Gastrocnemius medialis (tissue), 4 donors: ENCODE results near the gene LGMN. TPM values are rescaled to one million over a fixed set of nuclear protein-coding genes. Genes with fewer than 3 reads are reported as not detected.
"Not testable (repeated sequence)": the region's sequence is repeated elsewhere in the genome, so short reads cannot be mapped to it uniquely, and the experiment has no call there.

Experiments used
- ATAC-seq, 2 donors: fragments of 150-250 bp; one replicate each; pipeline ENCODE4 v1.9.1; 2016
- DNase-seq, 2 donors: peaks; one replicate each; pipeline ENCODE4 v3.0.0-alpha.2; 2019
- H3K27ac ChIP-seq, 4 donors: fragments of 200-600 bp; sonication (generic); 1 replicate in 1 of 4; 2 replicates in 3 of 4; pipeline ENCODE4 v1.5.1; 2016 to 2018; ENCODE audit warnings: mild to moderate bottlenecking in 2 of 4, moderate library complexity in 1 of 4
- H3K27me3 ChIP-seq, 3 donors: fragments of 200-600 bp; sonication (generic) in 2 of 3; 1 replicate in 1 of 3; 2 replicates in 2 of 3; pipeline versions ENCODE4 v1.5.1 to v1.6.0; 2016 to 2019; ENCODE audit warnings: mild to moderate bottlenecking in 1 of 3, moderate library complexity in 1 of 3
- H3K36me3 ChIP-seq, 2 donors: fragments of 200-600 bp; sonication (generic) in 1 of 2; one replicate each; pipeline ENCODE4 v1.5.1; 2017 to 2018
- H3K4me1 ChIP-seq, 2 donors: fragments of 200-600 bp; sonication (generic) in 1 of 2; one replicate each; pipeline ENCODE4 v1.5.1; 2016 to 2017; ENCODE audit warnings: mild to moderate bottlenecking in 2 of 2
- H3K4me3 ChIP-seq, 4 donors: fragments of 200-600 bp; sonication (generic) in 3 of 4; 1 replicate in 1 of 4; 2 replicates in 3 of 4; pipeline ENCODE4 v1.5.1; 2016 to 2019; ENCODE audit warnings: mild to moderate bottlenecking in 2 of 4
- H3K9me3 ChIP-seq, 3 donors: fragments of 200-600 bp; sonication (generic) in 2 of 3; 1 replicate in 1 of 3; 2 replicates in 2 of 3; pipeline ENCODE4 v1.5.1; 2016 to 2019
- CTCF ChIP-seq, 5 experiments: fragments of 450-650 bp in 3 of 5; fragments of 200-600 bp in 2 of 5; sonication (generic) in 2 of 5; IDR thresholded peaks in 4 of 5; conservative IDR thresholded peaks in 1 of 5; 1 replicate in 4 of 5; 2 replicates in 1 of 5; pipeline ENCODE4 v1.5.1; 2016 to 2019; ENCODE audit warnings: antibody characterized with exemption in 5 of 5, mild to moderate bottlenecking in 3 of 5, moderate library complexity in 3 of 5
- POLR2A ChIP-seq, 2 donors: fragments of 450-650 bp; IDR thresholded peaks; one replicate each; pipeline ENCODE4 v1.6.1; 2017; ENCODE audit warnings: antibody characterized with exemption in 2 of 2, mild to moderate bottlenecking in 2 of 2, moderate library complexity in 2 of 2
- in situ Hi-C, 4 donors: fragments of 200-750 bp; cut with MboI; loops; one replicate each; pipeline versions ENCODE4 v1.15.0 to v1.8.0; 2017; ENCODE audit warnings: low sequenced_read_pairs in 4 of 4
- intact Hi-C: fragments of 100-400 bp; cut with DNase I; formaldehyde crosslinking; loops from one replicate; pipeline ENCODE4 v1.15.1; 2023; ENCODE audit warnings: low total_unique reads
- total RNA-seq, 4 donors: library from RNA; depleted of rRNA; stranded (reverse); fragments of >200 nt; gene quantifications; one replicate each; pipeline versions ENCODE4 v1.1.0 to v1.2.3, GENCODE V29; 2016

The LGMN gene
- total RNA-seq, 4 donors from 2014 or later, result 53.5 to 78.5 (median 62.8) TPM

GRCh38 chr14:92774572-92774971 is 26.1 kb upstream of the LGMN start:
- Histone ChIP-seq H3K27me3 (no peaks in the 10 kb centered on the region), H3K4me1 (no peaks in the 10 kb centered on the region), H3K27ac (no peak overlapping the region), H3K36me3 (no peaks in the 10 kb centered on the region), H3K4me3 (no peak overlapping the region), H3K9me3 (no peaks in the 10 kb centered on the region)
- in situ Hi-C loops, result no loop called here
- ATAC-seq, result no peak
- intact Hi-C loops, result no loop called here
- TF ChIP-seq POLR2A (IDR thresholded peaks at IDR 0.05), result no peak
- no peak for TF ChIP-seq CTCF (IDR thresholded peaks at IDR 0.05 in 4 of 5, conservative IDR thresholded peaks at IDR 0.05 in 1 of 5)
- no peak for DNase-seq

- in situ Hi-C loops, result no loop called here
- intact Hi-C loops, result no loop called here
- Histone ChIP-seq H3K27ac (no peak overlapping the region), H3K27me3 (no peaks in the 10 kb centered on the region), H3K4me3 (no peak overlapping the region), H3K9me3 (no peaks in the 10 kb centered on the region), H3K36me3 (no peaks in the 10 kb centered on the region), H3K4me1 (no peaks in the 10 kb centered on the region)
- DNase-seq (no peak), ATAC-seq (no peak)
- TF ChIP-seq CTCF (IDR thresholded peaks at IDR 0.05 in 4 of 5, conservative IDR thresholded peaks at IDR 0.05 in 1 of 5), result no peak
- no peak for TF ChIP-seq POLR2A (IDR thresholded peaks at IDR 0.05)
These were observed 22.1 kb upstream of the LGMN start for GRCh38 chr14:92770484-92770883.

GRCh38 chr14:92768795-92769194 is 20.4 kb upstream of the LGMN start:
- ATAC-seq, result no peak
- Histone ChIP-seq H3K27me3 (no peaks in the 10 kb centered on the region), H3K4me3 (no peak overlapping the region), H3K4me1 (no peaks in the 10 kb centered on the region), H3K9me3 (no peaks in the 10 kb centered on the region), H3K27ac (no peak overlapping the region), H3K36me3 (no peaks in the 10 kb centered on the region)
- no peak for DNase-seq
- no peak for TF ChIP-seq POLR2A (IDR thresholded peaks at IDR 0.05)
- TF ChIP-seq CTCF (IDR thresholded peaks at IDR 0.05 in 4 of 5, conservative IDR thresholded peaks at IDR 0.05 in 1 of 5), result no peak
- in situ Hi-C loops, result no loop called here
- intact Hi-C loops, result no loop called here

GRCh38 chr14:92768236-92768635 is 19.8 kb upstream of the LGMN start:
- ATAC-seq, H3K4me1 ChIP-seq, H3K4me3 ChIP-seq, H3K27ac ChIP-seq, intact Hi-C loops, H3K9me3 ChIP-seq, DNase-seq, H3K36me3 ChIP-seq, in situ Hi-C loops, H3K27me3 ChIP-seq: not testable (repeated sequence)

GRCh38 chr14:92763666-92764631 is 15.5 kb upstream of the LGMN start:
- intact Hi-C loops, H3K4me1 ChIP-seq, H3K27me3 ChIP-seq, DNase-seq, in situ Hi-C loops, ATAC-seq, H3K9me3 ChIP-seq, H3K36me3 ChIP-seq, H3K4me3 ChIP-seq, H3K27ac ChIP-seq: not testable (repeated sequence)

- Histone ChIP-seq H3K36me3 (no peaks in the 10 kb centered on the region), H3K27ac (no peak overlapping the region), H3K4me1 (no peaks in the 10 kb centered on the region), H3K4me3 (no peak overlapping the region), H3K27me3 (no peaks in the 10 kb centered on the region), H3K9me3 (no peaks in the 10 kb centered on the region)
- no peak for DNase-seq
- intact Hi-C loops, result no loop called here
- no peak for TF ChIP-seq POLR2A (IDR thresholded peaks at IDR 0.05)
- TF ChIP-seq CTCF (IDR thresholded peaks at IDR 0.05 in 4 of 5, conservative IDR thresholded peaks at IDR 0.05 in 1 of 5), result no peak
- in situ Hi-C loops, result no loop called here
- no peak for ATAC-seq
These were observed 12.0 kb upstream of the LGMN start for GRCh38 chr14:92760524-92760805.
